BE2C (cell line): ENCODE results near the gene PAMR1.

ENCODE experiments used
- DNase-seq: peaks from one replicate; pipeline ENCODE4 v3.0.0-alpha.2; 2020
- H3K27me3 ChIP-seq: fragments of 250-450 bp; sonication (Bioruptor Pico); 2 replicates; pipeline ENCODE4 v1.5.1; 2020; ENCODE audit warnings: mild to moderate bottlenecking
- H3K36me3 ChIP-seq: fragments of 250-450 bp; sonication (Bioruptor Pico); 2 replicates; pipeline ENCODE4 v1.5.1; 2020; ENCODE audit warnings: mild to moderate bottlenecking
- H3K4me1 ChIP-seq: fragments of 250-450 bp; sonication (Bioruptor Pico); 2 replicates; pipeline ENCODE4 v1.5.1; 2020
- H3K4me3 ChIP-seq: 2 replicates; pipeline ENCODE4 v1.5.1; 2011; ENCODE audit warnings: low read depth, low read length
- H3K9me3 ChIP-seq: fragments of 250-450 bp; sonication (Bioruptor Pico); 2 replicates; pipeline ENCODE4 v1.5.1; 2020
- CTCF ChIP-seq: IDR thresholded peaks from 2 replicates; pipeline ENCODE4 v1.5.1; 2012; ENCODE audit warnings: mild to moderate bottlenecking, low read depth, low read length

Gene PAMR1

GRCh38 chr11:35477901-35478300 lies 47.5 kb downstream of the PAMR1 start:
- H3K9me3 ChIP-seq: no peaks in the 10 kb centered on the region
- no peaks in the 10 kb centered on the region for H3K36me3 ChIP-seq
- no peak for TF ChIP-seq CTCF
- DNase-seq: no peak
- H3K4me3 ChIP-seq: no peak overlapping the region
- H3K27me3 ChIP-seq: no peaks in the 10 kb centered on the region
- H3K4me1 ChIP-seq: no peaks in the 10 kb centered on the region

- H3K27me3 ChIP-seq: no peaks in the 10 kb centered on the region
- H3K4me1 ChIP-seq: no peaks in the 10 kb centered on the region
- H3K4me3 ChIP-seq: no peak overlapping the region
- no peak for TF ChIP-seq CTCF
- H3K9me3 ChIP-seq: no peaks in the 10 kb centered on the region
- no peaks in the 10 kb centered on the region for H3K36me3 ChIP-seq
- no peak for DNase-seq
Observed at GRCh38 chr11:35474688-35475087, 50.7 kb downstream of the PAMR1 start.

GRCh38 chr11:35473795-35474374 lies 51.5 kb downstream of the PAMR1 start:
- Histone ChIP-seq H3K4me3 (no peak overlapping the region), H3K27me3 (no peaks in the 10 kb centered on the region), H3K4me1 (no peaks in the 10 kb centered on the region), H3K9me3 (no peaks in the 10 kb centered on the region), H3K36me3 (no peaks in the 10 kb centered on the region)
- no peak for DNase-seq
- TF ChIP-seq CTCF: no peak

- no peak for DNase-seq
- no peaks in the 10 kb centered on the region for H3K4me1 ChIP-seq
- H3K4me3 ChIP-seq: no peak overlapping the region
- H3K9me3 ChIP-seq: no peaks in the 10 kb centered on the region
- H3K36me3 ChIP-seq: no peaks in the 10 kb centered on the region
- no peak for TF ChIP-seq CTCF
- H3K27me3 ChIP-seq: no peaks in the 10 kb centered on the region
Observed at GRCh38 chr11:35470616-35471015, 54.8 kb downstream of the PAMR1 start.

- no peaks in the 10 kb centered on the region for H3K27me3 ChIP-seq
- H3K4me3 ChIP-seq: no peak overlapping the region
- H3K9me3 ChIP-seq: no peaks in the 10 kb centered on the region
- no peaks in the 10 kb centered on the region for H3K36me3 ChIP-seq
- DNase-seq: no peak
- no peaks in the 10 kb centered on the region for H3K4me1 ChIP-seq
- TF ChIP-seq CTCF: no peak
Observed at GRCh38 chr11:35466058-35466457, 59.4 kb downstream of the PAMR1 start.

GRCh38 chr11:35464308-35464707 lies 61.1 kb downstream of the PAMR1 start:
- no peaks in the 10 kb centered on the region for H3K36me3 ChIP-seq
- no peaks in the 10 kb centered on the region for H3K27me3 ChIP-seq
- DNase-seq: no peak
- no peaks in the 10 kb centered on the region for H3K4me1 ChIP-seq
- no peaks in the 10 kb centered on the region for H3K9me3 ChIP-seq
- no peak overlapping the region for H3K4me3 ChIP-seq
- no peak for TF ChIP-seq CTCF
